Suprapubic skin (tissue), 3 donors: Measurements from ENCODE around the gene RBPJ.

Experiments
- CTCF ChIP-seq, 2 donors: fragments of 200-600 bp in 1 of 2; fragments of 450-650 bp in 1 of 2; sonication (generic) in 1 of 2; IDR thresholded peaks; one replicate each; pipeline ENCODE4 v1.5.1; 2016 to 2019; ENCODE audit warnings: antibody characterized with exemption in 2 of 2, mild to moderate bottlenecking in 1 of 2, moderate library complexity in 1 of 2
- POLR2A ChIP-seq, 2 donors: fragments of 450-650 bp; IDR thresholded peaks; one replicate each; pipeline ENCODE4 v1.6.1; 2017; ENCODE audit warnings: antibody characterized with exemption in 2 of 2, mild to moderate bottlenecking in 2 of 2, moderate library complexity in 2 of 2

- TF ChIP-seq CTCF (IDR thresholded peaks at IDR 0.05): no peak
- TF ChIP-seq POLR2A (IDR thresholded peaks at IDR 0.05): no peak
Observed at GRCh38 chr4:26468977-26469376, 148.2 kb downstream of the RBPJ start.
